SKM-1 treated with dmso at 0.1 percent for 144 hours (cell line): Measurements from ENCODE around the gene MTIF3.
"Not testable (repeated sequence)": the region's sequence is repeated elsewhere in the genome, so short reads cannot be mapped to it uniquely, and the experiment has no call there.

Experiments
- DNase-seq: peaks from one replicate; lab custom pipeline; 2025; ENCODE audit not compliant: unreplicated experiment; lab: John Stamatoyannopoulos, UW

Gene MTIF3

GRCh38 chr13:27415116-27415515 is 35.2 kb downstream of the MTIF3 start:
- no peak for DNase-seq

GRCh38 chr13:27411341-27411740 is 39.0 kb downstream of the MTIF3 start:
- no peak for DNase-seq

GRCh38 chr13:27409013-27409412 is 41.4 kb downstream of the MTIF3 start:
- no peak for DNase-seq

GRCh38 chr13:27408074-27408473 is 42.3 kb downstream of the MTIF3 start:
- DNase-seq: no peak

- DNase-seq: peak; percentile 34
These were observed 44.0 kb downstream of the MTIF3 start for GRCh38 chr13:27406178-27406939.

- no peak for DNase-seq
These were observed 44.7 kb downstream of the MTIF3 start for GRCh38 chr13:27405546-27406134.

- no peak for DNase-seq
These were observed 45.7 kb downstream of the MTIF3 start for GRCh38 chr13:27404680-27405079.

GRCh38 chr13:27403727-27404385 is 46.5 kb downstream of the MTIF3 start:
- DNase-seq: no peak

- DNase-seq: no peak
These were observed 47.1 kb downstream of the MTIF3 start for GRCh38 chr13:27403203-27403678.

GRCh38 chr13:27401210-27401609 is 49.2 kb downstream of the MTIF3 start:
- peak; percentile 72 for DNase-seq

GRCh38 chr13:27400405-27400804 is 50.0 kb downstream of the MTIF3 start:
- not testable (repeated sequence) for DNase-seq

- no peak for DNase-seq
These were observed 52.0 kb downstream of the MTIF3 start for GRCh38 chr13:27398360-27398759.

GRCh38 chr13:27396252-27396846 is 54.0 kb downstream of the MTIF3 start:
- no peak for DNase-seq

GRCh38 chr13:27395007-27395510 is 55.3 kb downstream of the MTIF3 start:
- no peak for DNase-seq

GRCh38 chr13:27393101-27393500 is 57.3 kb downstream of the MTIF3 start:
- no peak for DNase-seq

GRCh38 chr13:27391471-27391870 is 58.9 kb downstream of the MTIF3 start:
- DNase-seq: peak; percentile 4

GRCh38 chr13:27389891-27390290 is 60.5 kb downstream of the MTIF3 start:
- DNase-seq: no peak

- no peak for DNase-seq
These were observed 62.1 kb downstream of the MTIF3 start for GRCh38 chr13:27388241-27388640.
